Thyroid gland (tissue), 4 donors: ENCODE measurements around the gene CTNNA2. TPM values are rescaled to one million over a fixed set of nuclear protein-coding genes. Genes with fewer than 3 reads are reported as not detected.

Source experiments
- DNase-seq, 2 donors: peaks; one replicate each; pipeline ENCODE4 v3.0.0-alpha.2; 2019
- H3K27ac ChIP-seq, 3 donors: fragments of 200-600 bp; sonication (generic); 1 replicate in 2 of 3; 2 replicates in 1 of 3; pipeline ENCODE4 v1.5.1; 2016 to 2019; ENCODE audit warnings: mild to moderate bottlenecking in 1 of 3, moderate library complexity in 1 of 3
- H3K27me3 ChIP-seq: fragments of 200-600 bp; sonication (generic); one replicate; pipeline ENCODE4 v1.5.1; 2019
- H3K36me3 ChIP-seq, 2 donors: fragments of 200-600 bp; sonication (generic); one replicate each; pipeline ENCODE4 v1.5.1; 2016 to 2019
- H3K4me1 ChIP-seq, 2 donors: fragments of 200-600 bp; sonication (generic); one replicate each; pipeline ENCODE4 v1.5.1; 2017 to 2019
- H3K4me3 ChIP-seq, 3 donors: fragments of 200-600 bp; sonication (generic); replicated peaks in 1 of 3; 1 replicate in 2 of 3; 2 replicates in 1 of 3; pipeline ENCODE4 v1.5.1; 2016; ENCODE audit warnings: mild to moderate bottlenecking in 1 of 3
- H3K9me3 ChIP-seq: fragments of 200-600 bp; sonication (generic); one replicate; pipeline ENCODE4 v1.5.1; 2017
- CTCF ChIP-seq, 6 experiments: fragments of 200-600 bp in 3 of 6; fragments of 450-650 bp in 3 of 6; sonication (generic) in 3 of 6; IDR thresholded peaks; one replicate each; pipeline ENCODE4 v1.5.1; 2016 to 2019; ENCODE audit warnings: antibody characterized with exemption in 6 of 6, mild to moderate bottlenecking in 2 of 6, inconsistent platforms in 1 of 6, moderate library complexity in 1 of 6
- POLR2A ChIP-seq, 2 donors: fragments of 450-650 bp; IDR thresholded peaks; one replicate each; pipeline ENCODE4 v1.6.1; 2017; ENCODE audit warnings: antibody characterized with exemption in 2 of 2, mild to moderate bottlenecking in 2 of 2, moderate library complexity in 1 of 2
- WGBS, 2 donors: methylation state at CpG; one replicate each; pipeline ENCODE4 v1.1.5; 2017; 5-methylcytosine and 5-hydroxymethylcytosine counted together
- intact Hi-C: fragments of 100-400 bp; cut with DNase I; formaldehyde crosslinking; loops from one replicate; pipeline ENCODE4 v1.15.1; 2023
- total RNA-seq, 4 donors: library from RNA; depleted of rRNA; stranded (reverse); fragments of >200 nt; gene quantifications; one replicate each; pipeline ENCODE4 v1.2.3, GENCODE V29; 2016

Gene CTNNA2
- total RNA-seq, 4 donors from 2014 or later: 0.13 to 0.44 (median 0.22) TPM; not detected in 1

GRCh38 chr2:80259292-80259691, 746.4 kb downstream of the CTNNA2 start:
- 49 to 60% methylated on average over 3 of the region's 3 CpGs for WGBS, 2 donors
- Histone ChIP-seq H3K4me1 (peaks cover 7% of the 10 kb centered on the region in 2 donors), H3K27me3 (no peaks in the 10 kb centered on the region), H3K9me3 (no peaks in the 10 kb centered on the region), H3K27ac (no peak overlapping the region), H3K36me3 (no peaks in the 10 kb centered on the region), H3K4me3 (no peak overlapping the region)
- intact Hi-C loops: no loop called here
- TF ChIP-seq POLR2A (IDR thresholded peaks at IDR 0.05) (no peak), CTCF (IDR thresholded peaks at IDR 0.05) (no peak)
- DNase-seq: no peak

DNA sequence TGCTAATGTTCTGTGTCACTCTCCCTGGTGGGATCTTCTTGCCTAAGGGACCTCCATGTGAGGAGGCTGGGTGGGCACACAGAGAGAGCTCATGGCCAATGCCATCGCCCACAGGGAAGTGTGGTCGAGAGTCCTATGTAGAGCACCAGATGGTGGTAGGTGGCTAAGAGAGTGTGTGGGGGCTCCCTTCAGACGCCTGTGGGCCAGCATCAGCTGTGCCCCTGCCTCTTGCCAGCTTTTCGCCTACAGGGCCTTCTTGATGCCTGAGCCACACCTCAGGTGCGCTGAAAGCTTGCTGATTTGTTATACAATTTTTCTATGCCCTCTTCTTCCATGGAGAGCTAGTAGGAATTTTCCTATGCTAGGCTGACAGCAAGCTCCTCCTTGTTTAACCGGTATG, 753.4 kb downstream of the CTNNA2 start:
- Histone ChIP-seq H3K9me3 (no peaks in the 10 kb centered on the region), H3K36me3 (no peaks in the 10 kb centered on the region), H3K27me3 (no peaks in the 10 kb centered on the region), H3K27ac (no peak overlapping the region), H3K4me1 (no peaks in the 10 kb centered on the region), H3K4me3 (no peak overlapping the region)
- 86 to 91% methylated on average over 5 to 6 of the region's 6 CpGs for WGBS, 2 donors
- DNase-seq: no peak
- TF ChIP-seq POLR2A (IDR thresholded peaks at IDR 0.05) (no peak), CTCF (IDR thresholded peaks at IDR 0.05) (no peak)
- intact Hi-C loops: no loop called here

DNA sequence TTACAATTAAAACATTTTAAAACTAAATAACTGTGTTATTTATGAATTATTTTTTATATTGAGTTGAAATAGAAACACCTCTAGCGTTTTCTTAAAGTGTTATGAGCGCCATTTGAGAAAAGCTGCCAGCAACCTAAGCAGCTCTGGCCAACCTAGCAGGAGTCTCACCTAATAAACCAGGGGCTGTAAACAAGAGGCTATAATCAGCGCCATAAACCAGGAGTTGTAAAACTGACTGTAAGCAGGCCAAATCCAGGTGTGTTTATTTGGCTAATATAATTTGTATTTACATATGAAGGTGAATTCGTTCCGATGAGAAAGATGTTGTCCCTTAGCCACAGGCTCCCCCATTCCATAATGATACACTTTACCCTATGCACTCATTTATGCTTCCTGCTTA, 757.0 kb downstream of the CTNNA2 start:
- WGBS, 2 donors: 93 to 96% methylated on average over 5 of the region's 5 CpGs
- H3K27ac ChIP-seq: no peak overlapping the region
- no peak for DNase-seq
- H3K4me1 ChIP-seq: no peaks in the 10 kb centered on the region
- no peaks in the 10 kb centered on the region for H3K9me3 ChIP-seq
- intact Hi-C loops: no loop called here
- H3K4me3 ChIP-seq: no peak overlapping the region
- TF ChIP-seq CTCF (IDR thresholded peaks at IDR 0.05) (no peak), POLR2A (IDR thresholded peaks at IDR 0.05) (no peak)
- H3K36me3 ChIP-seq: no peaks in the 10 kb centered on the region
- no peaks in the 10 kb centered on the region for H3K27me3 ChIP-seq

DNA sequence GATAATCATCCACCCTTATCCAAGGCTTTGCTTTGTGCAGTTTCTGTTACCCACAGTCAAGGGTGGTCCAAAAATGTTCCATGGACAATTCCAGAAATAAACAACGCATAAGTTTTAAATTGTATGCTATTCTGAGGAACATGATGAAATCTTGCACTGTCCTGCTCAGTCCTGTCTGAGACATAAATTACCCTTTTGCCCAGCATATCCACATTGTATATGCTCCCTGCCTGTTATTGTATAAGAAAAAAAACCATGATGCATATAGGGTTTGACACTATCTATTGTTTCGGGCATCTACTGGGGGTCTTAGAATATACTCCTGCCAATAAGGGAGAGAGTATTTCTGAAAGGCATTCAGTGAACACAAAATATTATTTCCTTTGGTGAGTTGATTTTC, 767.7 kb downstream of the CTNNA2 start:
- intact Hi-C loops: no loop called here
- Histone ChIP-seq H3K9me3 (no peaks in the 10 kb centered on the region), H3K27me3 (no peaks in the 10 kb centered on the region), H3K4me3 (no peak overlapping the region), H3K4me1 (no peaks in the 10 kb centered on the region), H3K27ac (no peak overlapping the region), H3K36me3 (no peaks in the 10 kb centered on the region)
- TF ChIP-seq CTCF (IDR thresholded peaks at IDR 0.05): no peak
- no peak for TF ChIP-seq POLR2A (IDR thresholded peaks at IDR 0.05)
- 92 to 93% methylated on average over 2 of the region's 2 CpGs for whole genome bisulfite sequencing, 2 donors
- no peak for DNase-seq

DNA sequence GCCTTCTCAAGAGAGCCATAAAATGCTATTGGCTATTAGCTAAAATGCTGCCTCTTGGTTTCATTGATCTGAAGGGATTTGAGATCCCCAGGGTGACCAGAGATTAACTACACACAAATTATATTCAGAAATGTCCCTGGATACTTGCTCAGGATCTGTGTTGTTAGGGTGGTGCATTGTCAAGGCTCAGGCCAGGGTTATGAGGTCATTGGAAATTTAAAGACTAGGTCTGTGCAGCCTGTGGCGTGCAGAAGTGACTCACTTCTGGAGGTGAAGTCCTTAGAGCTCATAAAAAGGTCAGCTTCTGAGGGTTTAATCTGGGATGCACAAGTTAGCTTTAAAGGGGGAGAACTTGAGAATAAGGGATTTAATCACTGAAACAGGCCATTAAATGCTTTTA, 768.2 kb downstream of the CTNNA2 start:
- H3K36me3 ChIP-seq: no peaks in the 10 kb centered on the region
- no peak for TF ChIP-seq CTCF (IDR thresholded peaks at IDR 0.05)
- no peak for TF ChIP-seq POLR2A (IDR thresholded peaks at IDR 0.05)
- no peak overlapping the region for H3K27ac ChIP-seq
- 71 to 100% methylated on average over 1 of the region's 1 CpG for WGBS, 2 donors
- no peaks in the 10 kb centered on the region for H3K27me3 ChIP-seq
- DNase-seq: no peak
- H3K4me3 ChIP-seq: no peak overlapping the region
- H3K9me3 ChIP-seq: no peaks in the 10 kb centered on the region
- H3K4me1 ChIP-seq: no peaks in the 10 kb centered on the region
- intact Hi-C loops: no loop called here
